ENCODE data around the gene RAB15.

Gene RAB15

DNA sequence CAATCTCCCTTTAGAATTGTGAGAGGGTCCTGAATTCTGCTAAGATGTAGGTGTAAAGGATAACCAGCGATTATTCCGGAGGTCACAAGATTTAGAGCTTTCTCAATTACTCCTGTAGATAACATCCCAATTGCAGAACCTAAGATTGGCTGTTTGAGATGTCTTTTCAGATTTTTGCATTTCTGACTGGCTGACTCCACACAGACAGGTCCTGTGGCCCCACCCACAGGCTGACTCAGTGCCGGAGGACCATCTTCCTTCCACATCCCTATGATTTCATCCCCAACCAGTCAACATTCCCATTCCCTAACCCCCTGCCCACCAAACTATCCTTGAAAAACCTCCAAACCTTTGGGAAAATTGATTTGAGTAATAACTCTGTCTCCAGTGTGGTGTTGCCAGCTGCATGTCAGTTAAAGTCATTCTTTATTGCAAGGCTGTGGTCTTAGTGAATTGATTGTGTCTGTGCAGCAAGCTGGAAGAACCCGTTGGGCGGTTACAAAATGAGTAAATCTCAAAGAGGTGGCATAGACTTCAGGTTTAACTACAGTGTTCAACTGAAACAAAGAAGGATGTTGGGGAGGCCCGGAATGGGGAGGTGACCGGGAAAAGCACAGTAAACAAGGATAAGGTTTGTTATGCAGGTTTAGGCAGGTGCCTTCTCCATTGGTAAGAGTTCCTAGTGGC lies 25.1 kb upstream of the RAB15 start:
- Mint-ChIP-seq H3K9me3 (no peaks in the 10 kb centered on the region), H3K27ac (peak overlapping the region; percentile 55), H3K4me3 (no peak overlapping the region), H3K4me1 (ENCODE audit: low read depth) (peaks cover 52% of the 10 kb centered on the region), H3K27me3 (no peaks in the 10 kb centered on the region), H3K36me3 (ENCODE audit: low read depth) (peaks cover 9% of the 10 kb centered on the region)
- no peak for DNase-seq

DNA sequence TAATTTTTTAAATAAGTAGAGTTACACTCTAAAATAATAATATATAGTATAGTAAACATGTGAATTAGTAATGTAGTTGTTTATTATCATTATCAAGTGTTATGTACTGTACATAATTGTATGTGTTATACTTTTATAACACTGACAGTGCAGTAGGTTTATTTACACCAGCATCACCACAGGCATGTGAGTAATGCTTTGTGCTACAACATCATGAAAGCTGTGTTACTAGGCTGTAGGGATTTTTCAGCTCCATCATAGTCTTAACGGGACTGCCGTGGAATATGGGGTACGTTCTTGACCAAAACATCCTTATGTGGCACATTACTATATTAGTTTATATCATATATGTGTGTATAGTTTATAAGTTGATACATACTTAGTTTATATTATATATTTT lies 23.2 kb upstream of the RAB15 start:
- H3K27me3 Mint-ChIP-seq: no peaks in the 10 kb centered on the region
- H3K4me1 Mint-ChIP-seq (ENCODE audit: low read depth): peaks cover 54% of the 10 kb centered on the region
- H3K4me3 Mint-ChIP-seq: no peak overlapping the region
- H3K36me3 Mint-ChIP-seq (ENCODE audit: low read depth): peaks cover 15% of the 10 kb centered on the region
- H3K9me3 Mint-ChIP-seq: no peaks in the 10 kb centered on the region
- no peak overlapping the region for H3K27ac Mint-ChIP-seq
- no peak for DNase-seq

DNA sequence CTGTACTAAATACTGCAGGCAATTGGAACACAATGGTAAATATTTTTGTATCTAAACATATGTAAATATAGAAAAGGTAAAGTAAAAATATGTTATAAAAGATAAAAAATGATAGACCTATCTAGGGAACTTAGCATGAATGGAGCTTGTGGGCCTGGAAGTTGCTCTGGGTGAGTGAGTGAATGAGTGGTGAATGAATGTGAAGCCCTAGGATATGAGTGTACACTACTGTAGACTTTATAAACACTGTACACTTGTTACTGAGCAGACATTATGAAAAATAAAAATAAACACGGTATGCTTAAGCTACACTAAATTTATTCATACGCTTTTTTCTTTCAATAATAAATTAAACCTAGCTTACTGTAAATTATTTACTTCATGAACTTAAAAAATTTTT lies 22.4 kb upstream of the RAB15 start:
- DNase-seq: no peak
- no peaks in the 10 kb centered on the region for H3K9me3 Mint-ChIP-seq
- peaks cover 20% of the 10 kb centered on the region for H3K36me3 Mint-ChIP-seq (ENCODE audit: low read depth)
- no peak overlapping the region for H3K4me3 Mint-ChIP-seq
- no peaks in the 10 kb centered on the region for H3K27me3 Mint-ChIP-seq
- no peak overlapping the region for H3K27ac Mint-ChIP-seq
- H3K4me1 Mint-ChIP-seq (ENCODE audit: low read depth): peaks cover 57% of the 10 kb centered on the region

DNA sequence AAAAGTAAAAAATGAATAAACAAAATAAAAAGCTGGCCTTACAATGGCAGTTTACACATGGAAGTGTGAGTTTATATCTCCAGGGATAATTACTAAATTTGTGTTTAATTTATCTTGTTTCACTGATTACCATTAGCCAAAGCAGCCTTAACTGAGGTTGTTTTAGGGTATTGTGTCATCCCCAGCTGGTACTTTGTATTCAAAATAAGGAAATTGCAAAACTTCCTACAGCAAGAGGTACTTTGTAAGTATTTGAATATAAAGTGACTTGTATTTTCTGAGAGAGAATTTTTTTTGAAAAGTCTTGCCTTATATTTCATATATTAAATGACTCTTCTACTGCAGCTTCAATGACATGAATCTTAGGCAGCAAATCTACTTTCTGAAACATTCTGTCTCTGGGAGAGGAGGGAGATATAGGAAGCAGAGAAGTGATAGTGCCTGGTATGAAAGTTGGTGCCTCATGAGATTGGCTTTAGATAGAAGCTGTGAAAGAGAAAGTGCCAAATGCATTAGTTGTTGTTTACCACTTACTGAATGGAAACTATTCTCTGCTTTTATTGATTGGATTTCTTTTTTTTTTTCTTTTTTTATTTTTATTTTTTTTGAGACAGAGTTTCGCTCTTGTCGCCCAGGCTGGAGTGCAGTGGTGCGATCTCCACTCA lies 21.3 kb upstream of the RAB15 start:
- no peaks in the 10 kb centered on the region for H3K9me3 Mint-ChIP-seq
- H3K4me3 Mint-ChIP-seq: no peak overlapping the region
- H3K4me1 Mint-ChIP-seq (ENCODE audit: low read depth): peaks cover 55% of the 10 kb centered on the region
- peaks cover 29% of the 10 kb centered on the region for H3K36me3 Mint-ChIP-seq (ENCODE audit: low read depth)
- H3K27ac Mint-ChIP-seq: no peak overlapping the region
- no peaks in the 10 kb centered on the region for H3K27me3 Mint-ChIP-seq
- DNase-seq: no peak

DNA sequence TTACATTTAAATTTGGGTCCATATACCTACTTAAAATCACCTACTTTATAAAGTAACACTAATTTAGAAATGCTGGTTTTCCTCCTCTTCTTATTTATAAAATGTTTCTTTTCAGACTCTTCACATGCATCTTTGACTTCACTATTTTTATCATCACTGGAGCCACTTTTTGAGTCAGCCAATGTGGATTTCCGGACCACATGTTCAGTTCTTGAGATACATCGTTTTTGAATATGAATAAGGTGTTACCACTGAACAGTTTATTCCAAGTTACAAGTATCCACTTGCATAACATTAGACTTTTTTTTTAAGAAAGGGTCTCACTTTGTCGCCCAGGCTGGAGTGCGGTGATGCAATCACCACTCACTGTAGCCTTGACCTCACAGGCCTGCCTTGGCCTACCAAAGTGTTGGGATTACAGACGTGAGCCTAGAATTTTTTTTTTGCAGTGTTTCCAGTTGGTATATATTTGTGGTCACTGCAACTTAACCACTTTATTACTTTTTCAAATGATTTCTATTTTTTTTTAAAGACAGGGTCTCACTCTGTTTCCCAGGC lies 20.3 kb upstream of the RAB15 start:
- peaks cover 32% of the 10 kb centered on the region for H3K36me3 Mint-ChIP-seq (ENCODE audit: low read depth)
- H3K27me3 Mint-ChIP-seq: no peaks in the 10 kb centered on the region
- no peak for DNase-seq
- peaks cover 48% of the 10 kb centered on the region for H3K4me1 Mint-ChIP-seq (ENCODE audit: low read depth)
- no peak overlapping the region for H3K4me3 Mint-ChIP-seq
- no peak overlapping the region for H3K27ac Mint-ChIP-seq
- H3K9me3 Mint-ChIP-seq: no peaks in the 10 kb centered on the region

DNA sequence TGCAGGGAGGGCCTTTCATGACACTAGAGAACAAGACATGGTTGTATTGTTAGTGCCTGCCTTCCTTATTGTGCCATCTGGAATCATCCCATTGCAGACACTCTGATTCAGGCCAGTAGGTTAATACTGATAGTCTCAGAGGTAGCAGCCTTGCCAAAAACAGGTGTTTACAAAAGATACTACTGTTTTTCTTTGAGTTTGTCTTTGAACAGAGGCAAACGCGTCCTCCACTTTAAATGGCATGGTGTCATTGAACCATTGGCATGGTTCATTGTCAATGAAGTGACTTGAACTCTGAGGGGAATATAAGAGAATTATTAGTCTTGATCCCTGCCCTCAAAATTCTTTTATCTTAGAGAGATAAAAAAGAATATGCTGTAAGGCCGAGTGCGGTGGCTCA lies 18.8 kb upstream of the RAB15 start:
- Mint-ChIP-seq H3K9me3 (no peaks in the 10 kb centered on the region), H3K27ac (no peak overlapping the region), H3K27me3 (no peaks in the 10 kb centered on the region), H3K4me3 (no peak overlapping the region), H3K36me3 (ENCODE audit: low read depth) (peaks cover 37% of the 10 kb centered on the region), H3K4me1 (ENCODE audit: low read depth) (peaks cover 48% of the 10 kb centered on the region)
- DNase-seq: no peak

DNA sequence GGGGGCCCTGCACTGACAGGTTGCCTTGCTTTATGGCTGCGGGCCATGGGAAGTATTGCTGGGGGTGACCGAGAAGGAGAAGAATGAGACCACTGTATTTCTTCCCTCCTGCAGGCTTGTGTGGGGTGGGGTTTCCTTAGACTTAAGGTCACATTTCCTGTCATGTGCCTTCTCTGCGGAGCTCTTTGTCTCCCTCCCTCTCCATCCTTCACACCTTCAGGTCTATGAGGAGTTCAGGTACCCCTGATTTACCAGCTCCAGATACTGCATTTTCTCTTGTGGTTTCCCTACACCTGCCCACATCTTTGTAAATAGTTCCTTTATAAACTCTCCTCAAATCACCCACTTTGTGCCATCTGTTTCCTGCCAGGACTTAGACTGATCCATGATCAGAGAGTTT lies 18.2 kb upstream of the RAB15 start:
- no peaks in the 10 kb centered on the region for H3K9me3 Mint-ChIP-seq
- peaks cover 49% of the 10 kb centered on the region for H3K4me1 Mint-ChIP-seq (ENCODE audit: low read depth)
- H3K4me3 Mint-ChIP-seq: no peak overlapping the region
- H3K27ac Mint-ChIP-seq: peak overlapping the region; percentile 53
- no peak for DNase-seq
- no peaks in the 10 kb centered on the region for H3K27me3 Mint-ChIP-seq
- H3K36me3 Mint-ChIP-seq (ENCODE audit: low read depth): peaks cover 37% of the 10 kb centered on the region

DNA sequence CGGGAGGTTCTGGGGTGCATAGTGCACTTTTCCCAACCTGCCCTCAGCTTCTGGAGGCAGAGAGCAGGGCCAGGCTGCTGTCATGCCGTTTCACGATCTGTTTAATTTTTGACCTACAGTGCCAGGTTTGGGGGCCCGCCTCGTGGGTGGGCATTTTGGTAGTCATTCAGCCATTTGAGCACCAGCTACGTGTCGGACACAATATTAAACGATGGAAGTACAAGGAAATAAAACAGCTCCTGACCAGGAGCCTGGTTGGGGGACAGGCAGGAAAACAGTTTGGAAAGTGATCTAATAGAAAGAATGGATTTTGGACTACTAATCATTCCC lies 15.3 kb upstream of the RAB15 start:
- peaks cover 31% of the 10 kb centered on the region for H3K36me3 Mint-ChIP-seq (ENCODE audit: low read depth)
- no peak for DNase-seq
- no peaks in the 10 kb centered on the region for H3K27me3 Mint-ChIP-seq
- H3K9me3 Mint-ChIP-seq: no peaks in the 10 kb centered on the region
- peaks cover 47% of the 10 kb centered on the region for H3K4me1 Mint-ChIP-seq (ENCODE audit: low read depth)
- H3K4me3 Mint-ChIP-seq: peak overlapping the region; percentile 89
- peak overlapping the region; percentile 99 for H3K27ac Mint-ChIP-seq

DNA sequence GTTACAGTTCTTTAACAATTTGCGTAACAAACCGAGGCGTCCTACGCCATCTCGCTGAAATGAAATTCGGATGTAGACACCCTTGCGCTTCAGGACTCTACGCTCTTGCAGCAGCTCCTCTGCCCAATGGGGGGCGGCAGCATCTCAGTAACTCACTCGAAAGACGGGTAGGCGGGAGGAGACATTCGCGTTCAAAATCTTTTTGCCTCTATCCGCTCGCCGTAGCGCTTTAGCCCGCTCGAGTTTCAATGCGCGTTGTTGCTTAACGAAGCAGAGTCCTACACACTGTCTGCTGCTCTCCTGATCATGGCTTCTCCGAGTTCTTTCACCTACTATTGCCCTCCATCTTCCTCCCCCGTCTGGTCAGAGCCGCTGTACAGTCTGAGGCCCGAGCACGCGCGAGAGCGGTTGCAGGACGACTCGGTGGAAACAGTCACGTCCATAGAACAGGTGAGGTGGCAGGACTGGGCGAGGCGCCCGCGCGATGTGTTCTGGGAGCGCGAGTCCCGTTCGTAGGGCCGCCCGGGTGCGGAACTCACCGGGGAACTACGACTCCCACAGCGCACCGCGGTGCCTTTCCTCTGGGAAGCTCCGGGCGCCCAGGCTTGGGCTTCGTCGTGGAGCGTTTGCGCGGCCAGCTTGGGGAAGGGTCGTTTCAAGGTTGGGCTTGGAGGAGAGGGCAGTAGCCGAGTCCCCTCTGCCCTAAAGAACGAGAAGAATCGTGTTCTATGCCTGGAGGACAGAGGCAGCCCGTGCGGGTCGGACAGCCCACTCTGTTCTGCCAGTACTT lies 14.7 kb upstream of the RAB15 start, which contains the start of gene FNTB:
TSS of gene FNTB (plus strand) at position 248 of the 790 bp plus-strand sequence. CDS start at position 307, 59 bp downstream.
- H3K9me3 Mint-ChIP-seq: no peaks in the 10 kb centered on the region
- peak; percentile 95 for DNase-seq
- H3K4me1 Mint-ChIP-seq (ENCODE audit: low read depth): peaks cover 42% of the 10 kb centered on the region
- H3K36me3 Mint-ChIP-seq (ENCODE audit: low read depth): peaks cover 31% of the 10 kb centered on the region
- no peaks in the 10 kb centered on the region for H3K27me3 Mint-ChIP-seq
- peak within 1 kb of the TSS; percentile 99 for H3K27ac Mint-ChIP-seq
- peak within 1 kb of the TSS; percentile 89 for H3K4me3 Mint-ChIP-seq

DNA sequence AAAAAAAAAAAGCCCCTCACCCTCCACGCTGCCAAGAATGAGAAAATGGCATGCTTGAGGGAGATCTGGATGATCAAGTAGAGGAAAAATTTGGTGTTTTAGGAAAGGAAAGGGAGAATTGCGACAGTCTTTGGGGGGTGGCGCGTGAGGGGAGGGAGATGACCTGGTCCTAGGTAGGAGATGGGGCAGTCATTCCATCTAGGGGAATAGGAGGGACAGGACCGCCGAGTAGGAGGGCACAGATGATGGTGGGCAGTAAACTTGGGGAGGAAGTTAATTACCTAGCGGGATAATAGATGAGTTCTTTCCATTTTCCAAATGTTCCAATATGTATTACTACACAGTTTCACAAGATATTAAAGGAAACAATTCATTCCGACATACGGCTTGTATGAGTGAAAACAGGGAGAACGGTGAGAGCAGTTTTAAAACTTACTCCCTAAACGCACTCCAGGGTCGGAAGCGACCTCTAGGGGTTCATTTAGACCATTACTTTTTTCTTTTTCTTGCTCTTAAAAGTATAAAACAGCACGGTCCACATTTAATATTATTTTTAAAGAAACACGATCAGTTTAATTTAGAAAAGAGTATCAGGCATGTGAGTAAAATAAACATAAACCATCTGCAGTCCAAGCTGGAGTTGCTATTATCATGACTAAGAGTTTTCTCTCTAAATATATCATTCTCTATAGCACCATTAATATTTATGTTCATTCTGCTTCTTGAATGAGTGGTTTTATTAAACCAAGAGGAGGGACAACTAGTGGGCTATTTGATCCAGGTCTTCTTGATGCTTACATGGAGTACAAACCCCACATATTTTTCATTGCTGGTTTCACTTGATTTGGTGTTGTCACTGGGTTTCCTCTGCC lies 11.5 kb upstream of the RAB15 start:
- no peak overlapping the region for H3K27ac Mint-ChIP-seq
- H3K4me3 Mint-ChIP-seq: peak overlapping the region; percentile 57
- peaks cover 13% of the 10 kb centered on the region for H3K36me3 Mint-ChIP-seq (ENCODE audit: low read depth)
- no peak for DNase-seq
- no peaks in the 10 kb centered on the region for H3K27me3 Mint-ChIP-seq
- H3K4me1 Mint-ChIP-seq (ENCODE audit: low read depth): peaks cover 19% of the 10 kb centered on the region
- no peaks in the 10 kb centered on the region for H3K9me3 Mint-ChIP-seq

DNA sequence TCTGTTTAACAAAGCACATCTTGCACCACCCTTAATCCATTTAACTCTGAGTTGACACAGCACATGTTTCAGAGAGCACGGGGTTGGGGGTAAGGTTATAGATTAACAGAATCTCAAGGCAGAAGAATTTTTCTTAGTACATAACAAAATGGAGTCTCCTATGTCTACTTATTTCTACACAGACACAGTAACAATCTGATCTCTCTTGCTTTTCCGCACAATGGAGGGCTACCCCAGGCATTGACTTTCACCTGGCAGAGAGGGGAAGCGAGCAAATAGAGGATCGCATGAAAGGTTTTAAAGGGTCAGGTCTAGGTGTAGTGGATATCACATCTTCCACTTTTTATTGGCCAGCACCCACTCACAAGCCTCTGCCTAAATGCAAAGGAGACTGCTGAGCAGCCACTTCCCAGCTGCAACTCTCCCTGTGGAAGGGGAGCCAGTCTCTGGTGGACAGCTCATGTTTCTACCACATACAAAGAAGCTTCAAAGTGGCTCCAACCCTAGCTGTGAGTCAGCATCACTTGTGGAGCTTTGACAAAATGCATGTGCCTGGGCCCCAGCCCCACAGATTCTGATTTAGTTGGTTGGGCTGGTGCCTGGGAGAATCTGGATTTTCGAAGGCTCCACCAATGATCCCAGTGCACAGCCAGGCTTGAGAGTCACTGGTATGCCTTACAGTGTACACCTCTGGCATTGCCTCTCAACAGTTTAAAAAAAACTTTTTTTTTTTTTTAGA lies 7.4 kb upstream of the RAB15 start:
- no peak overlapping the region for H3K27ac Mint-ChIP-seq
- H3K4me1 Mint-ChIP-seq (ENCODE audit: low read depth): peaks cover 4% of the 10 kb centered on the region
- no peaks in the 10 kb centered on the region for H3K27me3 Mint-ChIP-seq
- no peaks in the 10 kb centered on the region for H3K36me3 Mint-ChIP-seq (ENCODE audit: low read depth)
- no peak for DNase-seq
- no peaks in the 10 kb centered on the region for H3K9me3 Mint-ChIP-seq
- no peak overlapping the region for H3K4me3 Mint-ChIP-seq

DNA sequence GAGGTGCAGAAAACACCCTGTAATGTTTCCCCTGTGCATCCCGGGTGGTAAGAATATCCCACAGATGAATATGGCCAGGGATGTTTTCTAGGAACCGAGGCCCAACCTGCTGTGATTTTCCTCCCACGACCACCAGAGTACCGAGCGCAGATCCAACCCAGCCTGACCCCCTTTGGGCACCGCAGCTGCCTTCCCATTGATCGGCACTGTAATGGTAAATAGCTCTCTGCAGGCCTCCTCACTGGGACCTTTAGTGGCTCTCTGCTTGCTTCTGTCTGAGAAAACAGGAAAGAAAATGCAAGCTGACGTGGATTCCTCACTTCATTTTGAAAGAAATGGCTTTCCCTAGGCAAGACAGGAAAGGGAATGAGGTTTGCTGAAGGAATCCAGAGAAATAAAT lies 2.4 kb upstream of the RAB15 start:
- DNase-seq: no peak
- Mint-ChIP-seq H3K4me3 (no peak overlapping the region), H3K27me3 (no peaks in the 10 kb centered on the region), H3K36me3 (ENCODE audit: low read depth) (no peaks in the 10 kb centered on the region), H3K4me1 (ENCODE audit: low read depth) (peaks cover 15% of the 10 kb centered on the region), H3K9me3 (no peaks in the 10 kb centered on the region), H3K27ac (no peak overlapping the region)

DNA sequence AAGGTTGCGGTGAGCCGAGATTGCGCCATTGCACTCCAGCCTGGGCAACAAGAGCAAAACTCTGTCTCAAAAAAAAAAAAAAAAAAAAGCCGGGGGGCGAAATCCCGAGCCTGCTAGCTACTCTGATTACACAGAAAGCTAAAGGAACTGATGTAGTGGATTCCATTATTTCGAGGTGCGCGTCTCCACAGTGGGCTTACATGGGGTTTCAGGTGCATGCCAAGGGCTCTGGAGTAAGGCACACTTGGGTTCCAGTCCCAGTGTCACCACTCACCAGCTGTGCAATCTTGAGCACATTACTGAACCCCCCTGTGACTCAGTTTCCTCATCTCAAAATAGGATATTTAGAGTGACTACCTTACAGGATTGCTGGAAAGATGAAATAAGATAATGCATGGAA lies 1.7 kb upstream of the RAB15 start:
- H3K4me3 Mint-ChIP-seq: no peak overlapping the region
- H3K9me3 Mint-ChIP-seq: no peaks in the 10 kb centered on the region
- peaks cover 15% of the 10 kb centered on the region for H3K4me1 Mint-ChIP-seq (ENCODE audit: low read depth)
- H3K27me3 Mint-ChIP-seq: no peaks in the 10 kb centered on the region
- H3K36me3 Mint-ChIP-seq (ENCODE audit: low read depth): no peaks in the 10 kb centered on the region
- H3K27ac Mint-ChIP-seq: no peak overlapping the region
- DNase-seq: no peak

Data from activated T-cell treated with anti-CD3 and anti-CD28 coated beads, Interleukin-2, amount 50 U/mL, for 24 hours (primary cell).